HPDE6-E6E7 (cell line): ENCODE data around the gene NHSL2.

ENCODE experiments used
- DNase-seq: peaks from one replicate; pipeline ENCODE4 v3.0.0; 2011; ENCODE audit warnings: missing footprints; ENCODE audit errors: extremely low spot score

NHSL2 gene

GRCh38 chrX:72018277-72019112 lies 107.8 kb downstream of the NHSL2 start:
- peak; percentile 80 for DNase-seq

GRCh38 chrX:72019487-72019886 lies 108.8 kb downstream of the NHSL2 start:
- DNase-seq = no peak

DNA sequence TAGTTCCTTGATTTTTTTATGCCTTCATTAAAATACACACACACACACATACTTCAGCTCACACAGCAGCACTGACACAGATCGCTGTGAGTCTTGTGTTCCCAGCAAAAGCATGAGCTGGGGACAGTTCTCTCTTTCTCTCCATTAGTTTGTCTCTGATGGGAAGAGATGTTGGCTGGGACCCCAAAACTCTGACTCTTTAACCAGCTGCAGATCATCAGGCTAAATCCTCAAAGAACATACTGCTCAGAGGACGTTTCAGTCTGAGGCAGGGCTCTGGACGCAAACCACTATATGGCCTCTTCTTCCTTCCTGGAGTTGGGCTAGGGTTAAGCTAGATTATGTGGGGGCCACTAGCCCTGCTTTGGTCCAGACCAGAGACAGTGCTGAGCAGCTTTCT lies 109.6 kb downstream of the NHSL2 start:
- DNase-seq = no peak

DNA sequence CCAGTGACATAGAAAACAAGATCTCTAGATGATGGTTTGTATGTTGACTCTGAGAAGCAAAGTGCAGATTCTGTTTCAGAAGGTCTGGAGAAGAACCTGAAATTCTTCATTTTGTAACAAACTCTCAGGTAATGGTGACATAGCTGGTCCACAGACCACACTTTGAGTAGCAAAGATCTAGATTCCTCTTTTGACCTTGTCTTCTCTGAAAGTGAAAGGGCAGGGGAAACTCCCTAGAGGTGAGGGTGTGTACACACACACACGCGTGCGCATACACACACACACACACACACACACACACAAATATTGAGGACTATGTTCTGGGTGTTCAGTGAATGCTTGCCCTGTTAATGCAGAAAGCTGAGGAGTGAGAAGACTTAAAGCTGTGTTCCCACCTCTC lies 110.1 kb downstream of the NHSL2 start:
- no peak for DNase-seq

- no peak for DNase-seq
These were observed 111.3 kb downstream of the NHSL2 start for GRCh38 chrX:72021975-72022374.

GRCh38 chrX:72023071-72023470 lies 112.4 kb downstream of the NHSL2 start:
- DNase-seq = no peak

DNA sequence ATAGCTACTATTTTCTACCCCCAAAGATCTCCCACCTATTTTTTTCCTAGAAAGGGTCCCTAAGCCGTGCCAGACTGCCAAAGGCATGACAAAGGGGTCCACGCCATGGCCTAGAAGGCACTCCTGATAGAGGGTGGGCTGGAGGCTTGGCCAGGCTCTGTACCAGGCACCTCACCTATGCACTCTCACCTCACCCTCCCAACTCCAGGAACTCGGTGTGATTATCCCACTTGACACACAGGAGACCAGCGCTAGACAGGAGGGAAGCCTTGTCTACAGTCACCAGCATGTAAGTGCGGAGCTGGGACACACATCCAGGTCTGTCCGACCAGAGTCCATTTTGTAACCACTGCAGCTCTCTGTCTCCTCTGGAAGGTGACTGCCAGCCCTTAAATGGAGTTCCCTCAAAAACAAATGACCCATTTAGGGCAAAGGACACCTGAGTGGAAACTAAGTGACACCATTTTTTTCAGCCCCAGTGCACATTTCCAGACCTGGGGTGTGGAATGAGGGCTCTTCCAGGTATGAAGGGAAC lies 114.7 kb downstream of the NHSL2 start:
- DNase-seq = no peak

DNA sequence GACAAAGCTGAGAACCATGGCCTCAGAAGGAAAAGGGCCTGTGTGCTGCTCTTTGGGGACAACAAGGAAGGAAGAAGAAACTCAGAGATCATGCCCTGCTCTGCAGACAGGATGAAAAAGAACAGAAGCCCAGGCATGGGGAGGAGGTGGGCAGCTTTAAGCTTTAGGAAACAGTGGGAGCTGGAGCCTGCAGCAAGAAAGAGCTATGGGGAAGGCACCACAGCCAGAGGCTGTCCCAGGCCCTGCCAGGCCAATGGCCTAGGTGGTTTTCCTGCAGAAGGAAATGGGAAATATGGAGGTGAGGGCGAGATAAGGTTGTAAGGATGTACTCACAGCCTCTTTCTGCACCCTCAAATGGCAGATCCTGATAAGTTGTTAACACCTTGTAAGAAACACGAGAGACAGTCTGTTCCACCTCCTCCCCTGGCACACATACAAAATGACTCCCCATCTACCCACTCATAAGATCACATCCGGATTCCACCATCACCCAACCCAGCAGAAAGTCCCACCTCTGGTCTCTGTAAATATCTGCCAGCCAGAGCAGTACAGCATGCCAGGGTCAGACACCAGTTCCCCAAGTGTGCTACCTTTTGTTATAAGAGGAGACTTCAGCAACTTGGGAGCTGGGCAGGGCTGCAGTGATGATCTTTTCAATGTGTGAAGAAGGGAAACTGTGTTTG lies 115.8 kb downstream of the NHSL2 start:
- no peak for DNase-seq

GRCh38 chrX:72027024-72027913 lies 116.6 kb downstream of the NHSL2 start:
- DNase-seq = no peak

- DNase-seq = no peak
These were observed 117.3 kb downstream of the NHSL2 start for GRCh38 chrX:72027914-72028307.

DNA sequence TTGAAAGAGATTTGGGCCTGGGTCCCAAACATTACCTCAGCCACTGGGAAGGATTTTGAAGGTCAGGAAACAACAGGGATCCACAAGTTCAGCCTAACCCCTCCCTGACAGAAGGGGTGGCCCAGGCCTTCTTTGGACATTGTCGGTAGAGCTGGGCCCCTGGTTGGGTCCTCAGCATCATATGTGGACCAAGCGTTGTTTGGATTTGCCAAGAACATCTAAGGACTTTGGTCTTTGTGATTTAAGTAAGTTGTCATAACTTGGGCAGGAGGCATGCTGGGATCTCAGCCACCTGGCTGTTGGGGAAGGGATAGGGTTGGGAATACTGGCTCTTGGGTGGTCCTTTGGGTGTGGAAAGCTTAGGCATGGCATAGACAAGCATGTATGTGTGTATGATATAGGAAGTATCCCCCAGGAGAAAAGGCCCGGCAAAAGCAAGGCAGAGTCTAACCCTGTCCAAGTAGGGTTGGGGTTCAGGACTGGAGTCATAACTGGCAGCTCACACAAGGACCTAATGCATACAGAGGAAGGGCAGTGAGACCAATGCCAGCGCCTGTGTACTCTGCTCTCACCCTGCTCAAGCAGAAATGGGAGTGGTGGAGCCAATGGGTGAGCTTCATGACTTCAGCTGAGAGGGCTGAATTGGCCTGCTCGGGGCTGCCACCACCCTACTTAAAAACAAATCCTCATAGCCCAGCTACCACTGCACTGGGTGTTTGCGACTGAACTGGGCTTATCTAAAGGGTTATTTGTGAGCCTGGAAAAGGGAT lies 118.2 kb downstream of the NHSL2 start:
- no peak for DNase-seq

- DNase-seq = peak; percentile 36
These were observed 119.1 kb downstream of the NHSL2 start for GRCh38 chrX:72029483-72030411.

GRCh38 chrX:72030431-72030830 lies 119.8 kb downstream of the NHSL2 start:
- DNase-seq = no peak

DNA sequence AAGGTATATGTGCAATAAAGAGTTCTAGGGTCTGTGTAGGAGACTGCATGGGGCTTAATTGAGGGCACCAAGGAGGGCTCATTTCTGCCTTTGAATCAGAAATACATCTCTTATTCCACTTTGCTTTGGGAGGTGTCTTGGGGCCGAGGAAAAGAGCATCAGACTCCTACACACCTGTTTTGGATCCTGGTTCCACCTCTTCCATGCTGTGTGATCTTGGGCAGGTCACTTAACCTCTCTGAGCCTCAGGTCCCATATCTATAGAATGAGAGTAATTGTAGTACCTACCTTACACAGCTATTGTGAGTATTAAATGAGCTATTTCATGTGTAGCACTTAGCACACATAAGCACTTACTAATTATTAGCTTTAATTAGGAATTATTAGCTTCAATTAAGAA lies 120.5 kb downstream of the NHSL2 start:
- DNase-seq = no peak

DNA sequence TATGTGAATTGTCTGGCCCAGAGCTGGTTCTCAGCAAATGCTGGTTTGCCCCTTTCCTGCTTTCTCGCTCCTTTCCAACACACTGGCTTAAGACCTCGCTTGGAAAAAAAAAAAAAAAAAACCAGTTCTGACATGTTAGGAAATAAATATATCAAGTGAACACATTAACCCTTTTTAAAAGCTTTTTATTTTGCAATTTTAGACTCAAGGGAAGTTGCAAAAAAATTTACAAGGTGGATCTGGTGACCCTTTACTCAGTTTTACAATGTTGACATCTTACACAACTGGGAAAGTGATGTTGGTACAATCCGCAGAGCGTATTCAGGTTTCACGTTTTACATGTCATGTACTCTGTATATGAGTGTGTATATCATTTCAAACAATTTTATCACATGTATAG lies 121.0 kb downstream of the NHSL2 start:
- no peak for DNase-seq

GRCh38 chrX:72037601-72038000 lies 127.0 kb downstream of the NHSL2 start:
- DNase-seq = no peak

DNA sequence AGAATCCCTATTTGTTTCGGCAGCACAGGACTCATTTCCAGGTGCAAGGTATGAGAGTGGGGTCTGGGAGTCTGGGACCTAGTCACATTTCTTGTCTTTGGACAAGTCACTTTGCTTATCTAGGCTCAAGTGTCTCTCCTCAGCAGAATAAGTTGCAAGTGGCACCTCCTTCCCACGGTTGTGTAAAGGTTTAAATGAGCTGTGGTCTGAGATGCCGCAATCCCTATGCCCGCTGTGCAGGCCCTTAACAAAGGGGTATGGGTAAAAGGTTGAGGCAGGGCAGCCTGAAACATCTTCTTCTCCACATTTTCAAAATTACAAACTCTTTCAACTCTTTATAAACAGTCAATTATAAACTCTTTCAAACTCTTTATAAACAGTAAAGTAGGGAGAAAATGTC lies 127.4 kb downstream of the NHSL2 start:
- DNase-seq = no peak

DNA sequence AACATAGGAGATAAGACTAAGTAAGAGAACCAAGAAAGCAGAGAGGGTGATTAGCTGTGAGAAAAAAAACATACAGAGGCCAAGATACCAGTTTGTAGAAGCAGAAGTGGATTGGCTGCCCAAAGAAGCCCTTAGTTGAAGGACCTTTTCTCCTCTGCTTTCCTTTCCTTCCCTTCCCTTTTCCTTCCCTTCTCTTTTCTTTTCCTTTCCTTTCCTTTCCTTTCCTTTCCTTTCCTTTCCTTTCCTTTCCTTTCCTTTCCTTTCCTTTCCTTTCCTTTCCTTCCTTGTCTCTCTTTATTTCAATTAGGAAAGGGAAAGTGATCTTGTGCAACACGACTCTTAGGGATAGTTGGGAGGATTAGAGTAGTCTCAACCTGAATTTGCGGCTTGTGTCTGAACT lies 128.2 kb downstream of the NHSL2 start:
- no peak for DNase-seq

DNA sequence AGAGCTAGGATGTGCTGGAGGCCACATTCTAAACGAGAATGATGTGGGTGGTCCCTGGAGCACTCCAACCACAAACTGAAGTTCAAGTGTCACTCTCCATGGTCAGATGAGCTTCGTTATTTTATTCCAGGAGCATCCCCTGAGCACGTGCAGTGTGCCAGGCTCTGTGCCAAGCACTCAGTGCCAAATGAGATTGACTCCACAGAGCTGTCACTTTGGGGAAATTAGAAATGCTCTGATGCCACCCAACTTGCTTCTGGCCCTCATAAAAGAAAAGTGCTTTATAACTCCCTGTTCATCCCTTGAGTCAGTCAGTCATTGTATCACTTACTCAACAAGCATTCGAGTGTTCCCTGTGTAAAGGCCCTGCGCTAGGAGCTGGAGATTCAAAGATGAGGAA lies 129.9 kb downstream of the NHSL2 start:
- no peak for DNase-seq

DNA sequence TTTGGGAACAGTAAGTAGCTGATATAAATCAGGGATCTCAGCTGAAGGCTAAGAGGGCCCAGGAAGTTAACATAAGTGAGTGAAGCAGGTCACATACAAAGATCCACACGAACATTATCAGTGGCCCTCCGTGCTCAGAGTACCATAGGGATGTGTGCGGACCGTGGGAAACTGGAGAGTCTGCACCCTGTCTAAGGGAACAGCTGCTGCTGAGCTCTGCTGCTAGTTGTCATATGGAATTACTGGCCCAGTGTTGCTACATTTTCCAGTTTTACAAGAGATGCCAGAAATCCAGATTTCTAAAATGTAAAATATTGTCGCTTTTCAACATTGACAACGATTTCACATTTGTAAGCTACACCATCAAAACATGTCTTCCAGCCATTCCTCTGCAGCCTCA lies 130.5 kb downstream of the NHSL2 start:
- no peak for DNase-seq
